ENCODE data around the gene MRPL28.

MRPL28 gene

DNA sequence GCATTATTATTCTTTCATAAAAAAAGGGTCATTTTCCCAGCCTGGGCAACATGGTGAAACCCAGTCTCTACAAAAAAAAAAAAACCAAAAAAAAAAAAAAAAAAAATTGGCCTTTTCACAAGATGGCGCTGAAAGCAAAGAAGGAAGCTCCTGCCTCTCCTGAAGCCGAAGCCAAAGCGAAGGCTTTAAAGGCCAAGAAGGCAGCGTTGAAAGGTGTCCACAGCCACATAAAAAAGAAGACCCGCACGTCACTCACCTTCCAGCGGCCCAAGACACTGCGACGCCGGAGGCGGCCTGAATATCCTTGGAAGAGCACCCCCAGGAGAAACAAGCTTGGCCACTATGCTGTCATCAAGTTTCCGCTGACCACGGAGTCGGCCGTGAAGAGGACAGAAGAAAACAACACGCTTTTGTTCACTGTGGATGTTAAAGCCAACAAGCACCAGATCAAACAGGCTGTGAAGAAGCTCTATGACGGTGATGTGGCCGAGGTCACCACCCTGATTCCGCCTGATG, 16.4 kb upstream of the MRPL28 start:
- peak overlapping the region; percentile 90 for H3K27ac ChIP-seq
- TF ChIP-seq, protein P1, sequence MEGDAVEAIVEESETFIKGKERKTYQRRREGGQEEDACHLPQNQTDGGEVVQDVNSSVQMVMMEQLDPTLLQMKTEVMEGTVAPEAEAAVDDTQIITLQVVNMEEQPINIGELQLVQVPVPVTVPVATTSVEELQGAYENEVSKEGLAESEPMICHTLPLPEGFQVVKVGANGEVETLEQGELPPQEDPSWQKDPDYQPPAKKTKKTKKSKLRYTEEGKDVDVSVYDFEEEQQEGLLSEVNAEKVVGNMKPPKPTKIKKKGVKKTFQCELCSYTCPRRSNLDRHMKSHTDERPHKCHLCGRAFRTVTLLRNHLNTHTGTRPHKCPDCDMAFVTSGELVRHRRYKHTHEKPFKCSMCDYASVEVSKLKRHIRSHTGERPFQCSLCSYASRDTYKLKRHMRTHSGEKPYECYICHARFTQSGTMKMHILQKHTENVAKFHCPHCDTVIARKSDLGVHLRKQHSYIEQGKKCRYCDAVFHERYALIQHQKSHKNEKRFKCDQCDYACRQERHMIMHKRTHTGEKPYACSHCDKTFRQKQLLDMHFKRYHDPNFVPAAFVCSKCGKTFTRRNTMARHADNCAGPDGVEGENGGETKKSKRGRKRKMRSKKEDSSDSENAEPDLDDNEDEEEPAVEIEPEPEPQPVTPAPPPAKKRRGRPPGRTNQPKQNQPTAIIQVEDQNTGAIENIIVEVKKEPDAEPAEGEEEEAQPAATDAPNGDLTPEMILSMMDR (conservative IDR thresholded peaks at IDR 0.05): 0 out of 2 replicates have a peak, but pooled peaks have one; percentile 11

DNA sequence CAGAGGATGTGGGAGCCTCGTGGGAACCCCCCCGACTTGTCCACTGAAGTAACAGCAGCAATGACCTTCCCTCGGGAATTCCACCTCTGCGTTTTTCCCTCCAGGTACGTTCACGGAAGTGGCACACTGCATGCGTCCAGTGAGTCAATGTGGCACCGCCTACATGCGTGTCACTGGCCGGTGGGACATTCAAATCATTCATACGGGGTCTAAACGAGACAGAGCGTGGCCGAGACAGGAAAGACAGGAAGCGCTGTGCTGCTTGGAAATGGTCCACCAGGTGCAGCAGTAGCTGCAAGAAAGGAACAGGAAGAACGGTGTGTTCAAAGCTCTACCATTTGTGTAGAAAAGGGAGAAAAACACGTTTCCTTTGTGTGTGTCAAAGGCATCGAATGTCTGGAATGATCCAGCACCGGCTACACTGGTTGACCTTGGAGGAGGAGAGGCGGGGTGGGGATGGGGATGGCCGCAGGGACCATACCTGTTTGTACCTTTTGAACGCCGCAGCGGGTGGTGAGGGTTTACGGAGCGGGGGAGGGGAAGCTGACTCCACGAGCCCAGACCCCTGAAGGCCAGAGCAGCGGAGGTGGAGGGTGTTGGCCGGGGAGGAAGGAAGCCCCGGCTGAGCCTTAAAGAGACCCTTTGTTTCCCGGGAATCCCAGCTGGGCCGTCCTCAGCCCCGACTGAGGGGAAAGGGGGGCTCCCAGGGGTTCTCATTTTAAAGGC, 13.2 kb upstream of the MRPL28 start:
- TF ChIP-seq, protein P1 (conservative IDR thresholded peaks at IDR 0.05): no peak
- H3K27ac ChIP-seq: peak overlapping the region; percentile 89

DNA sequence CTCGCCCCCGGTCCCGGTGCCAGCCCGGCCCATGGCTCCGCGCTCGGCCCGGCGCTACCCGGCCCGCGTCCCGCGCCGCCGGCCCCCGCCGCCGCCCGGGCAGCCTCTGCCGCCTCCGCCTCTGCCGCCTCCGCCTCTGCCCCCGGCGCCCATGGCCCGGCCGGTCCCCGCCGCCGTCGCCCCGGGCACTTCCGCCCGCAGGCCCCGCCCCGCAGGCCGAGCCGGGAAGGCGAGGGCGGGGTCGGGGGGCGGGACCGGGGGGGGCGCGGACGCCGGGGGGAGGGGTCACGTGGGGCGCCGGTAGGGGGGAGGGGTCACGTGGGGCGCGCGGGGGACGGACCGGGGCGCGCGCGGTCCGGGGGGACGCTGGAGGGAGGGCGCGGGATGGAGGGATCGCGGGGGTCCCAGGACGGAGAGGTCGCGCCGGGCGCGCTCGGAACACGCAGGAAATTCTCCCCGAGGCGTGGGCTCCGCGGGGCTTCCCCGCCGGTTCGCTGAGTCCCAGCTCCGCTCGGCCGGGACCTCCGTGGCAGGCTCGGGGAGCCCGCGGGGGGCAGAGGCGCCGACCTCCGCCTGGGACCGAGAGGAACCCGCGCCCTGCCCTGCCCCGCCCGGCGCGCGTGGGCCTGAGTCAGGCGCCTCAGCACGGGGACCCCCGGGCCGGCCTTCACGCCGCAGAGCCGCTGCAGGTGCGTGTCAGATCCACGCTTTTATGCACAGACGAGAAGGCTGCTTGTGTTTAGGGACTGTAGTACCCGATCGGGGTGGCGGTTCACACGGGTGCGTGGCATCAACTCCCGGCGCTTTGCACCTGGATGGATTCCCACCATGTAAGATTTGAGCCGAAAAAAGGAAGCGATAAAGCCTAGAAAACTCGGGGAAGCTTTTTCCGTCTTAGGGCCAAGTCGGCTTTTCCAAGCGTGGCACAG, 11.7 kb upstream of the MRPL28 start, which contains the start of gene PGAP6:
TSS of gene PGAP6 (minus strand) at position 190 of the 929 bp plus-strand sequence. CDS start at position 33, 157 bp downstream.
- TF ChIP-seq, protein P1 (conservative IDR thresholded peaks at IDR 0.05): no peak
- peak within 1 kb of the TSS; percentile 89 for H3K27ac ChIP-seq

DNA sequence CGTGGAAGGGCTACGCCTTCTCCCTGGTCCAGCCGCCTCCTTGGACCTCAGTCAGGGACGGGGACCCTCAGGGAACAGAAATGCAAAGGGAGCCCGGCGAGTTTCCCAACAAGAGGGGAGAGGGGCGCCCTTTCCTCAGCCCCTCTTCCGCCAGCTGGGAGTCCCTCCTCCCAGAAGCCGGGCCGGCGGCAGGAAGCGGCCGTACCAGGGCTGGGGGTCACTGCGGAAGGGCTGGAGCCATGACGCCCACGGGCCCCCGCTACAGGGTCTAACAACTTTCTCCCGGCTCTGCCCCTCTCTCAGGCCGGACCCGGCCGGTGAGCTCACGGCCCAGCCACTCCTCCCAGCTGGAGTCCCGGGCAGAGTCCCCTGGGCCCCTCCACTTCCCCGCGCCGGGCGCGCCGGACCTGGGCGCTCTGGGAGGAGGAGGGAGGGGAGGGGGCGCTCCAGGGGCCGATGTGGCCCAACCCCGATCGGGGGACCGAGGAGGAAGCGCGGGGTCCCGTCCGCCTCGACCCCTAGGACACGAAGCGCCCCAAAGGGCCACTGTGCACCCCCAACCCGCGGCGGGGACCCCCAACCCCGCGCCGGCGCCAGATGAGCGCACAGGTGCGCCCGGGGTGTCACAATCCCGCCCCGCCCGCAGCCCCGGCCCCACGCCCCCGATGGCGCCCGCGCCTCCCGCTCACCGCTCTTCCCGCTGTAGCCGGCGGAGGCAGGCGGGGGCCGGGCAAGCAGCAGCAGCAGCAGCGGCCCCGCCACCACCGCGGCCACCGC, 10.9 kb upstream of the MRPL28 start:
- peak overlapping the region; percentile 89 for H3K27ac ChIP-seq
- TF ChIP-seq, protein P1 (conservative IDR thresholded peaks at IDR 0.05): no peak

DNA sequence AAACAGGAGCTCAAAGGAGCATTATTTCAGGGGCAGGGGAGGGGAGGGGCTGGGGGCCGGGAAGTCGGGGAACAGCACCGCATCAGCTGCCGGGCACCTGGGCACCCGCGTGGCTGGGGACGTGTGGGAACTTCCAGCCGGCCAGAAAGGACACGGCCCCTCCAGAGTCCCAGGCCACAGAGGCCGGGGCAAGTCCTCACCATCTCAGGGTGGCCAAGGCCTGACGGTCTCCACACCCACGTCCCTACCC, 10.3 kb upstream of the MRPL28 start:
- H3K27ac ChIP-seq: peak overlapping the region; percentile 89
- TF ChIP-seq, protein P1 (conservative IDR thresholded peaks at IDR 0.05): no peak

DNA sequence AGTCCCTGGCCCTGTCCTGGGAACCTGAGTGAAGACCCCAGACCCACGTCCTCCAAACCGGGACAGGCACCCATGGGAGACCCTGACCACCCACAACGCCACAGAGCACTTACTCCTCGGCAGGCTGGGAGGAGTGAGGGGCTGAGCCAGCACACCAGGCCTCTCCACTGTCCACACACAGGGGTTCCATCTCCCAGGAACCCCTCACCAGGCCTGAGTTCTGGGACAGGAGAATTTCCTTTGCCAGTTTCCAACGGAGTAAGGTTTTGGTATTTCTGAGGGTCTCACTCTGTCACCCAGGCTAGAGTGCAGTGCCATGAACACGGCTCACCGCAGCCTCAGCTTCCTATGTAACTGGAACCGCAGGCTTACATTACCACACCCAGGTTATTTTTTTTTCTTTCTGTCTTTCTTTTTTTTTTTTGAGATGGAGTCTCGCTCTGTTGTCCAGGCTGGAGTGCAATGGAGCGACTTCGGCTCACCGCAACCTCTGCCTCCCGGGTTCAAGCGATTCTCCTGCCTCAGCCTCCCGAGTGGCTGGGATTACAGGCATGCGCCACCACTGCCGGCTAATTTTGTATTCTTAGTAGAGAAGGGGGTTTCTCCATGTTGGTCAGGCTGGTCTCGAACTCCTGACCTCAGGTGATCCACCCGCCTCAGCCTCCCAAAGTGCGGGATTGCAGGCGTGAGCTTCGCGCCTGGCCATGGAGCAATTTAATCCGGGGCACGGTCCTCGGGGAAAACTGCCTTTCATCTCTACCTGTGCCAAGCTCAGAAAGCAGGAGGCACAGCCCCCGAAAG, 9.8 kb upstream of the MRPL28 start:
- H3K27ac ChIP-seq: peak overlapping the region; percentile 89
- TF ChIP-seq, protein P1 (conservative IDR thresholded peaks at IDR 0.05): no peak
